ENCODE results near the gene ZNF268. TPM values are rescaled to one million over a fixed set of nuclear protein-coding genes. Genes with fewer than 3 reads are reported as not detected.

ZNF268 gene
- total RNA-seq, 1 experiment from 2014 or later: 25.3 TPM

- TF ChIP-seq ATF1 (CRISPR knock-in tag; IDR thresholded peaks at IDR 0.05): no peak
- no peak for TF ChIP-seq SOX15 (CRISPR knock-in tag; IDR thresholded peaks at IDR 0.05)
These were observed 46.1 kb downstream of the ZNF268 start (continued) for GRCh38 chr12:133227281-133227852.

DNA sequence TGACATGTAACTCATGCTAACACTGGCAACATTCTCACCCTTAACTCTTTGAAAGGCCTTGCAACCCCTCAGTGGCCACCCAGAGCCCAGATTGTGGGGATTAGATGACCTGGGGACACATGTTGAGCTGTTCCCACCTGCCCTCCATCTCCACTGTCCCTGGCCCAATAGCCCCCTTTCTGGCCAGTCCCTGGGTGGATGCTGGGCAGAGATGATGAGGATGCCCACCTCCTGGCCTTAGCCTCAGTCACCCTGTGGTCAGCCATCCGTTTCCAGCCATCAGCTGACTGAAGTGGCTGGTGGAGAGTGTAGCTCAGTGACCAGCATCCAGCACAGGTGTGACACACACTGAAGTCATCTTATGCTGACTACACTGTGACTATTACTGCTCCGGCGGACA is 49.7 kb downstream of the ZNF268 start:
- ChIA-PET POLR2A (no interaction called here), CTCF (no interaction called here)
- Mint-ChIP-seq H3K4me3 (no peak overlapping the region), H3K27me3 (ENCODE audit: low read depth) (peaks cover 17% of the 10 kb centered on the region), H3K27ac (no peak overlapping the region), H3K4me1 (no peaks in the 10 kb centered on the region), H3K9me3 (peaks cover 74% of the 10 kb centered on the region), H3K36me3 (peaks cover 72% of the 10 kb centered on the region)
- no peak for TF ChIP-seq ZNF263 (CRISPR knock-in tag; IDR thresholded peaks at IDR 0.05; ENCODE audit: low read depth)
- no peak for TF ChIP-seq ZNF232 (CRISPR knock-in tag; IDR thresholded peaks at IDR 0.05)
- TF ChIP-seq FOXJ3 (CRISPR knock-in tag; IDR thresholded peaks at IDR 0.05; ENCODE audit: borderline replicate concordance): no peak
- no peak for TF ChIP-seq NR1H2 (CRISPR knock-in tag; IDR thresholded peaks at IDR 0.05)
- no peak for TF ChIP-seq HMGXB4 (CRISPR knock-in tag; IDR thresholded peaks at IDR 0.05)
- ATAC-seq: no peak
- no peak for DNase-seq (ENCODE audit: low spot score)

DNA sequence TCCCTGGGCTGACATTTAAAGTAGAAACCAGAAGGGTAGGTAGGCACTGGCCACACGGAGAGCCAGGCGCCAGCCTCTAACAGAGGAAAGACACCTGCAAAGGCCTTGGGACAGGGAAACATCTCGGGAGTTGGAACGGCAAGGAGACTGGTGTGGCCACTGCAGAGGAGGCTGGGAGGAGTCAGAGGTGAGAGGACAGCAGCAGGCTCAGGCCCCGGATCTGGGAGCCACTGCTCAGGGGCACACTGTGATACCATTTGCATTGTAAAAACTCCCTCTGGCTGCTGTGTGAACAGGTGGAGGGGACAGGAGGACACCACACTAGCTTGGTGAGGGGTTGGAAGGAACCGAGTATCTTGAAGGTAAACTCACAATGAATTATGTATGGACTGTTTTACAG is 51.7 kb downstream of the ZNF268 start:
- no peak for DNase-seq (ENCODE audit: low spot score)
- Mint-ChIP-seq H3K4me1 (no peaks in the 10 kb centered on the region), H3K4me3 (no peak overlapping the region), H3K9me3 (peaks cover 71% of the 10 kb centered on the region), H3K27ac (no peak overlapping the region), H3K36me3 (peaks cover 69% of the 10 kb centered on the region), H3K27me3 (ENCODE audit: low read depth) (peaks cover 21% of the 10 kb centered on the region)
- CTCF ChIA-PET: no interaction called here
- TF ChIP-seq NR3C1 (CRISPR knock-in tag; conservative IDR thresholded peaks at IDR 0.05; ENCODE audit: low read depth) (no peak), ELF4 (CRISPR knock-in tag; IDR thresholded peaks at IDR 0.05; ENCODE audit: low read depth) (no peak), NFATC4 (CRISPR knock-in tag; IDR thresholded peaks at IDR 0.05) (no peak), MLX (CRISPR knock-in tag; IDR thresholded peaks at IDR 0.05) (no peak), E2F5 (CRISPR knock-in tag; IDR thresholded peaks at IDR 0.05) (no peak), OVOL2 (CRISPR knock-in tag; IDR thresholded peaks at IDR 0.05; ENCODE audit: borderline replicate concordance) (no peak), ZNF232 (CRISPR knock-in tag; IDR thresholded peaks at IDR 0.05) (no peak), ZNF138 (CRISPR knock-in tag; conservative IDR thresholded peaks at IDR 0.05) (no peak), ATF6 (CRISPR knock-in tag; IDR thresholded peaks at IDR 0.05) (no peak), E2F1 (CRISPR knock-in tag; IDR thresholded peaks at IDR 0.05) (no peak), ATF1 (CRISPR knock-in tag; IDR thresholded peaks at IDR 0.05) (no peak)
- TF ChIP-seq, protein P1, sequence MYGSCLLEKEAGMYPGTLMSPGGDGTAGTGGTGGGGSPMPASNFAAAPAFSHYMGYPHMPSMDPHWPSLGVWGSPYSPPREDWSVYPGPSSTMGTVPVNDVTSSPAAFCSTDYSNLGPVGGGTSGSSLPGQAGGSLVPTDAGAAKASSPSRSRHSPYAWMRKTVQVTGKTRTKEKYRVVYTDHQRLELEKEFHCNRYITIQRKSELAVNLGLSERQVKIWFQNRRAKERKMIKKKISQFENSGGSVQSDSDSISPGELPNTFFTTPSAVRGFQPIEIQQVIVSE (CRISPR knock-in tag; IDR thresholded peaks at IDR 0.05; ENCODE audit: borderline replicate concordance): no peak
- TF ChIP-seq, protein P2, sequence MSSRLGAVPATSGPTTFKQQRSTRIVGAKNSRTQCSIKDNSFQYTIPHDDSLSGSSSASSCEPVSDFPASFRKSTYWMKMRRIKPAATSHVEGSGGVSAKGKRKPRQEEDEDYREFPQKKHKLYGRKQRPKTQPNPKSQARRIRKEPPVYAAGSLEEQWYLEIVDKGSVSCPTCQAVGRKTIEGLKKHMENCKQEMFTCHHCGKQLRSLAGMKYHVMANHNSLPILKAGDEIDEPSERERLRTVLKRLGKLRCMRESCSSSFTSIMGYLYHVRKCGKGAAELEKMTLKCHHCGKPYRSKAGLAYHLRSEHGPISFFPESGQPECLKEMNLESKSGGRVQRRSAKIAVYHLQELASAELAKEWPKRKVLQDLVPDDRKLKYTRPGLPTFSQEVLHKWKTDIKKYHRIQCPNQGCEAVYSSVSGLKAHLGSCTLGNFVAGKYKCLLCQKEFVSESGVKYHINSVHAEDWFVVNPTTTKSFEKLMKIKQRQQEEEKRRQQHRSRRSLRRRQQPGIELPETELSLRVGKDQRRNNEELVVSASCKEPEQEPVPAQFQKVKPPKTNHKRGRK (CRISPR knock-in tag; IDR thresholded peaks at IDR 0.05; ENCODE audit: borderline replicate concordance): no peak
- no peak for ATAC-seq
- POLR2A ChIA-PET: no interaction called here
